EH (cell line): ENCODE results near the gene ANKFN1.
A peak's percentile ranks its signal among the peaks of the same experiment; 100 is the strongest.

ENCODE experiments used
- DNase-seq: peaks from one replicate; pipeline ENCODE4 v3.0.0-alpha.2; 2015; ENCODE audit warnings: low read depth

ANKFN1 gene

GRCh38 chr17:56441308-56441707, 288.0 kb downstream of the ANKFN1 start:
- peak; percentile 87 for DNase-seq

GRCh38 chr17:56445692-56446411, 292.6 kb downstream of the ANKFN1 start:
- no peak for DNase-seq

GRCh38 chr17:56447171-56447570, 293.9 kb downstream of the ANKFN1 start:
- no peak for DNase-seq

GRCh38 chr17:56448371-56448770, 295.1 kb downstream of the ANKFN1 start:
- no peak for DNase-seq

GRCh38 chr17:56449176-56449575, 295.9 kb downstream of the ANKFN1 start:
- DNase-seq, result no peak

- DNase-seq, result peak; percentile 30
Measured at GRCh38 chr17:56451629-56452028, 298.4 kb downstream of the ANKFN1 start.

- no peak for DNase-seq
Measured at GRCh38 chr17:56452461-56452860, 299.2 kb downstream of the ANKFN1 start.

- DNase-seq, result no peak
Measured at GRCh38 chr17:56457501-56457900, 304.2 kb downstream of the ANKFN1 start.

- no peak for DNase-seq
Measured at GRCh38 chr17:56465886-56466285, 312.6 kb downstream of the ANKFN1 start.

- no peak for DNase-seq
Measured at GRCh38 chr17:56468840-56469239, 315.6 kb downstream of the ANKFN1 start.

GRCh38 chr17:56471696-56472095, 318.4 kb downstream of the ANKFN1 start:
- DNase-seq, result peak; percentile 6

- no peak for DNase-seq
Measured at GRCh38 chr17:56475116-56475515, 321.8 kb downstream of the ANKFN1 start.

GRCh38 chr17:56478836-56479447, 325.7 kb downstream of the ANKFN1 start:
- DNase-seq, result peak; percentile 39

GRCh38 chr17:56480501-56480900, 327.2 kb downstream of the ANKFN1 start:
- no peak for DNase-seq

- DNase-seq, result no peak
Measured at GRCh38 chr17:56481659-56482058, 328.4 kb downstream of the ANKFN1 start.

GRCh38 chr17:56482229-56482628, 329.0 kb downstream of the ANKFN1 start:
- DNase-seq, result no peak

GRCh38 chr17:56486732-56487131, 333.5 kb downstream of the ANKFN1 start:
- DNase-seq, result no peak

- no peak for DNase-seq
Measured at GRCh38 chr17:56488800-56489199, 335.5 kb downstream of the ANKFN1 start.

GRCh38 chr17:56489980-56490379, 336.7 kb downstream of the ANKFN1 start:
- no peak for DNase-seq

- DNase-seq, result no peak
Measured at GRCh38 chr17:56495556-56495955, 342.3 kb downstream of the ANKFN1 start.

GRCh38 chr17:56497132-56497531, 343.9 kb downstream of the ANKFN1 start:
- peak; percentile 6 for DNase-seq

GRCh38 chr17:56499799-56500388, 346.6 kb downstream of the ANKFN1 start:
- peak; percentile 40 for DNase-seq

- DNase-seq, result no peak
Measured at GRCh38 chr17:56502120-56502654, 348.9 kb downstream of the ANKFN1 start.
